ENCODE results near the gene NFE2L1. TPM values are rescaled to one million over a fixed set of nuclear protein-coding genes. Genes with fewer than 3 reads are reported as not detected.
A peak's percentile ranks its signal among the peaks of the same experiment; 100 is the strongest.

Gene NFE2L1
- total and polyA plus RNA-seq, 2 of the 8 experiments (the other 6 are each of a cell fraction or from before 2014, with no cell fraction given) = 140 to 143 TPM

DNA sequence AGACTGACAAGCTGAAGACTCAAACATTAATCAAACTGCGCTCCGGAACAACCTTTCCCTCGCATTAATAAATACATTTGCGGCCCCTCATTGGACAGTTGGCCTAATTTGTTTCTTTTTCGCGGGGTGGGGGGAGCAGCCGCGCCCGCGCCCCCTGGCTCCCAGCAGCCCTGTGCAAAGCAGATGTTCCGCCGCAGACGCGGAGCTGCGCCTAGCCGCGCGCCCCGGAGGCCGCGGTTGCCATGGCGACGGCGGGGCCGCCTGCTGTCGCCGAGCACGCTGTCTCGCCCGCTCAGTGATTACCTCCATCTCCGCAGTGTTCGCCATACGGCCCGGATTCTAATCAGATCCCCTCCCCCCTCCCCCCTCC lies 36.0 kb upstream of the NFE2L1 start (continued):
- TF ChIP-seq SIN3A (conservative IDR thresholded peaks at IDR 0.05 in 1 of 2, IDR thresholded peaks at IDR 0.05 in 1 of 2; ENCODE audit: low read depth in 1 of 2, low read length in 2 of 2) = peak in 1 of 2 experiments; percentile 93; a peak in 3 of 4 replicates

Data from H1 (cell line).